ENCODE data around the gene GPR21. TPM values are rescaled to one million over a fixed set of nuclear protein-coding genes. Genes with fewer than 3 reads are reported as not detected.

The GPR21 gene
- total RNA-seq, 1 donor from 2014 or later, result not detected

- DNase-seq (ENCODE audit: low read depth), result no peak
- no peak for TF ChIP-seq CTCF (conservative IDR thresholded peaks at IDR 0.05; ENCODE audit: low read depth, low read length)
- no peak overlapping the region for H3K4me3 ChIP-seq (ENCODE audit: low read depth, low read length)
These were observed 15.3 kb downstream of the GPR21 start for GRCh38 chr9:123048748-123049147.

- H3K4me3 ChIP-seq (ENCODE audit: low read depth, low read length), result no peak overlapping the region
- no peak for DNase-seq (ENCODE audit: low read depth)
- no peak for TF ChIP-seq CTCF (conservative IDR thresholded peaks at IDR 0.05; ENCODE audit: low read depth, low read length)
These were observed 16.2 kb downstream of the GPR21 start for GRCh38 chr9:123049589-123050222.

- TF ChIP-seq CTCF (conservative IDR thresholded peaks at IDR 0.05; ENCODE audit: low read depth, low read length), result no peak
- no peak overlapping the region for H3K4me3 ChIP-seq (ENCODE audit: low read depth, low read length)
- no peak for DNase-seq (ENCODE audit: low read depth)
These were observed 19.6 kb downstream of the GPR21 start for GRCh38 chr9:123053046-123053445.

- no peak for DNase-seq (ENCODE audit: low read depth)
- H3K4me3 ChIP-seq (ENCODE audit: low read depth, low read length), result no peak overlapping the region
- TF ChIP-seq CTCF (conservative IDR thresholded peaks at IDR 0.05; ENCODE audit: low read depth, low read length), result no peak
These were observed 20.2 kb downstream of the GPR21 start for GRCh38 chr9:123053711-123054110.

- no peak for TF ChIP-seq CTCF (conservative IDR thresholded peaks at IDR 0.05; ENCODE audit: low read depth, low read length)
- no peak overlapping the region for H3K4me3 ChIP-seq (ENCODE audit: low read depth, low read length)
- no peak for DNase-seq (ENCODE audit: low read depth)
These were observed 25.4 kb downstream of the GPR21 start for GRCh38 chr9:123058834-123059233.

- no peak overlapping the region for H3K4me3 ChIP-seq (ENCODE audit: low read depth, low read length)
- no peak for TF ChIP-seq CTCF (conservative IDR thresholded peaks at IDR 0.05; ENCODE audit: low read depth, low read length)
- DNase-seq (ENCODE audit: low read depth), result no peak
These were observed 26.2 kb downstream of the GPR21 start for GRCh38 chr9:123059472-123060220.

- no peak for DNase-seq (ENCODE audit: low read depth)
- TF ChIP-seq CTCF (conservative IDR thresholded peaks at IDR 0.05; ENCODE audit: low read depth, low read length), result no peak
- no peak overlapping the region for H3K4me3 ChIP-seq (ENCODE audit: low read depth, low read length)
These were observed 27.7 kb downstream of the GPR21 start for GRCh38 chr9:123061216-123061615.

Measured in epithelial cell of proximal tubule (primary cell).